Stimulated activated CD4-positive, alpha-beta T cell treated with anti-CD3 and anti-CD28 coated beads, Interleukin-12 subunit alpha, Interleukin-12 subunit beta, amount 100 ng/mL, for 24 hours (primary cell): Measurements from ENCODE around the gene PI4KA.
"Not testable (repeated sequence)": the region's sequence is repeated elsewhere in the genome, so short reads cannot be mapped to it uniquely, and the experiment has no call there.

Experiments
- DNase-seq, 2 experiments: peaks; one replicate each; pipeline ENCODE4 v3.0.0-alpha.2; 2020; ENCODE audit warnings: low read depth in 2 of 2

PI4KA gene

DNA sequence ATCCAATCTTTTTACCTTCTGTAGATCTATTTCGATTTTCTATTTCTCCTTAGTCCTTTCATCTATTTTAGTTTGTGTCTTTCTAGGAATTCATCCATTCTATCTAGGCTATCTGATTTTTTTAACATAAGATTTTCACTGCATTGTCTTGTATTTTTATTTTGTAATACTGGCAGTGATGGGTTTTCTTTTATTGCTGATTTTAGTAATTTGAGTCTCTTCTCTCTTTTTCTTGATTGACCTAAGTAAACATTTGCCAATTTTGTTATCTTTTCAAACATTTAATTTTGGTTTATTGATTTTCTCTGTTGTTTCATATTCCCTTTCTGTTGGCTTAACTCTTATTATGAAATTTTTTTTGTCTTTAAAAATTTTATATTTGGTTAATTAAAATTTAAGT, 192.1 kb downstream of the PI4KA start:
- no peak for DNase-seq

DNA sequence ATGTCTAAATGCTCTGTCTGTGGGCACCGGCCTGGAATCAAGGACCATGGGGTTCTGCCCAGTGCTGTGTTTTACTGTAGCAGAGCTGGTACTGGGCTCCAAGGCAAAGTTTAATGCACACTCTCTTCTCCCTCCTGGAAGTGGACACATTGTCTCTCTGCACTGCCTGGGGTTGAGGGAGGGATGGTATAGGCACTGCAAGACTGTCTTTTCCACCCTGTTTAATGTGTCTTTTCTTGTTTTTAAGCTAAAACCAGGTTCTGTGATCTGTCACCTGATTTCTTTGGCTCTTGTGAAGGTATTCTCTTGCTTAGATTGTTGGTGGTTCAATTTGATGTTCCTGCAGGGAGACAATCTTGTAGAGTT, 194.0 kb downstream of the PI4KA start:
- no peak for DNase-seq

DNA sequence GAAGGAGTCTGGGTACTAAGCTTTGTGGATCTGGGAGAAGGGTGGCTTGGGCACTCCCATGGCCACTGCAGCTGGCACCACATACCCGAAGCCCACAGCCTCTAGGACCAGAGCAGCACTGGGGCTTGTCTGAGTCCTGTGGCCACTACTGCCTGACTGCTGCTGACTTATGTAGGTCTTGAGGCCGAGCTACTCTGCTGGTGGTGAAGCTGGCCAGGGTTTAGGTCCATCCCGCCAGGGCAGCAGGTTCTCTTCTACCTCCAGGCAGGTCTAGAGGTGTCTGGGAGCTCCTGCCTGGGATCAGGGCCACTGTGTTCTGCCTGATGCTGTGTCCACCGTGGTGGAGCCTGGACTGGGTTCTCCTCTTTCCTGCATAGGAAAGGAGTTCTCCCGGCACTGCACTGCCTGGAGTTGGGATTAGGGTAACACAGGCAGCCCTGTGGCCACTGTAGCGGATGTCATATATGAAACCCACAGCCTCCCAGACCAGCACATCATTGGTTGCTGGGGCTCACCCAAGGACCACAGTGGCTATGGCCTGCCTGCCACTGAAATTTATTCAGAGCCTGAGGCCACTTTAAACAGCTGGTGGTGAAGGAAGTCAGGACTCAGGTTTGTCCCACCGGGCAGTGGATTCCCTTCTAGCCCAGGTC, 194.5 kb downstream of the PI4KA start:
- no peak for DNase-seq

DNA sequence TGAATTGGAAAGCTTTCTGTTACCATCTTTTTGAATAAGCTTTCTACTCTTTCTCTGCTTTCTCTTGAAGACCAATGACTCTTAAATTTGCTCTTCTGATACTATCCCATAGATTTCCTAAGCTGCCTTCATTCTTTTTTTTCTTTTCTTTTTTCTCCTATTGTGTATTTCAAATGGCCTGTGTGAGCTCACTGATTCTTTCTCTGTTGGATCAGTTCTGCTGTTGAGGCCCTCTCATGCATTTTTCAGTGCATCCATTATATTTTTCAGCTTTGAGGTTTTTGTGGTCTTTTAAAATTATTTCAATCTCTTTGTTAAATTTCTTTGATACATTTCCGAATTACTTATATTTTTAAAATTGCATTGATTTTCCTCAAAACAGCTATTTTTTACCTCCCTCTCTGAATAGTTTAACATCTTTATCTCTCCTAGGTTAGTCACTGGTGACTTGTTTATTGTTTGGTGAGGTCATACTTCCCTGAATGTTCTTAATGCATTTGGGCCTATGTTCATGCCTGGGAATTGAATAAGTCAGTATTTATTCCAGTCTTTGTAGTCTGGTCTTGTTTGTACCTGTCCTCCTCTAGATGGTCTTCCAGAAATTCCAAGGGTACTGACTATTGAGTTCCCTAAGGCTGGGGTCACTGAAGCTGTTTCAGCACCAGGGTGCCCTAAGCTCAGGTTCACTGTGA, 195.3 kb downstream of the PI4KA start:
- DNase-seq: no peak

DNA sequence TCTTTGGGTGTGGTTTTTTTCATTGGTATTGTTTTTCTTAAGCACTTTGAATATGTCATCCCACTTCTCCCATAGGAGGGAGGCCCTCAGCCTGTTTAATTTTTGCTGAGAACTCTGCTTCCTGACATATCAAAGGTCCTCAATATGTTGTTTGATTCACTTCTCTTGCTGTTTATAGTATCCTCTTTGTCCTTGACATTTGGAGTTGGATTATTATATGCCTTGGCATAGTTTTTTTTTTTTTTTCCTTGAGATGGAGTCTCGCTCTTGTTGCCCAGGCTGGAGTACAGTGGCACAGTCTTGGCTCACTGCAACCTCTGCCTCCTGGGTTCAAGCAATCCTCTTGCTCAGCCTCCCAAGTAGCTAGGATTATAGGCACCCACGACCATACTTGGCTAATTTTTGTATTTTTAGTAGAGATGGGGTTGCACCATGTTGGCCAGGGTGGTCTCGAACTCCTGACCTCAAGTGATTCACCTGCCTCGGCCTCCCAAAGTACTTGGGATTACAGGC, 196.0 kb downstream of the PI4KA start:
- DNase-seq: not testable (repeated sequence)

DNA sequence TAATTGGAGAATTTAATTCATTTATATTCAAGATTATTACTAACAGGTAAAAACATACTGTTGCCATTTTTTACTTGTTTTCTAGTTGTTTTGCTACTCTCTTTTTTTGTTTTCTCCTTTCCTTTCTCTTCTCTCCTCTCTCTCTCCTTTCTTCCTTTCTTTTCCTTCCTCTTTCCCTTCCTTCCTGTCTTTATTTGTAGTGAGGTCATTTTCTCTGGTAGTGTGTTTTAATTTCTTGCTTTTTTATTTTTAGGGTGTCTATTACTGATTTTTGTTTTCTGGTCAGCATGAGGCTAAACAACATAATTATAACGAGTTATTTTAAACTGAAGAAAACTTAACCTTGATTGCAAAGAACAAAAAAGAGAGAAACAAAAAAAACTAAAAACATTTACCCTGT, 197.1 kb downstream of the PI4KA start:
- DNase-seq: no peak

DNA sequence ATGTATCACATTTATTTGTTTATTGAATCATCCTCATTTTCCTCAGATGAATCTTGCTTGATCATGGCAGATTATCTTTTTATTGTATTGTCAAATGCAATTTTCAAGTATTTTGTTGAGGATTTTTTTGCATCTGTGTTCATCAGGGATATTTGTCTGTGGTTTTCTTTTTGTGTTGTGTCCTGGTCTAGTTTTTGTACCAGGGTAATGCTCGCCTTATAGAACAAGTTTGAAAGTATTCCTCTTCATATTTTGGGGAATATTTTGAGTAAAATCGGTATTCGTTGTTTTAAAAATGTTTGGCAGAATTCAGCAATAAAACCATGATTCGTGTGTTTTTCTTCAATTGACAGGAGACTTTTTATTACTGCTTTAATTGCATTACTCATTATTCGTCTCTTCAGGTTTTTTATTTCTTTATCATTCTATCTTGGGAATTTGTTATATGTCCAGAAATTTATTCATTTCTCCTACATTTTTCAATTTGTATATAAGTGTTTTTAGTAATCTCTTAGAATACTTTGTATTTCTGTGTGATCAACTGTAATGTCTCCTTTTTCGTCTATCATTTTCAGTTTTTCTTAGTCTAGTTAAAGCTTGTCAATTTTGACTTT, 198.1 kb downstream of the PI4KA start:
- no peak for DNase-seq

DNA sequence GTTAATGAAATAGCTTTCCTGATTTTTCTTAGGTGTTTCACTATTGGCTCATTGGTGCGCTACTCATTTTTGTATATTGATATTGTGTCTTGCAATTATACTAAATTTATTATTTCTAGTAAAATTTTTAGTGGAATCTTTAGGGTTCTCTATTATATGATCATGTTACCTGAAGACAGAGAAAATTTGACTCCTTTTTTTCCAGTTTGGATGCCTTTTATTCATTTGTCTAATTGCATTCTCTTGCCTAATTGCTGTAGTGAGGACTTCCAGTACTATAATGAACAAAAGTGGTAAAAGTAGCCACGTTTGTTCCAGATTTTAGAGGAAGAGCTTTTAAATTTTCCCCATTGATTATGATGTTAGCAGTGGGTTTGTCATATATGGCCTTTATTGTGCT, 198.7 kb downstream of the PI4KA start:
- DNase-seq: no peak

DNA sequence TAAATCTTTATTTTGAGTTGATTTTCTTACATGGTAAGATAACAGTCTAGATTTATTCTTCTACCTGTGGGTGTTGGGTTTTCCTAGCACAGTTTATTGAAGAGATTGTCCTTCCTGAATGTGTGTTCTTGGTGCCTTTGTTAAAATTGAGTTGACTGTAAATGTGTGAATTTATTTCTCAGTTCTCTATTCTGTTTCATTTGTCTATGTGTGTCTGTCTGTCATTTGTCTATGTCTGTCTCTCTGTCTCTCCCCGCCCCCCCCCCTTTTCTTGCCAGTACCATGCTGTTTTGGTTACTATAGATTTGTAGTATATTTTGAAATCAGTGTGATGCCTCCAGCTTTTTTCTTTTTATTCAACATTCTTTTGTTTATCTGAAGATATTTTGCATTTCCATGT, 199.4 kb downstream of the PI4KA start:
- DNase-seq: no peak

DNA sequence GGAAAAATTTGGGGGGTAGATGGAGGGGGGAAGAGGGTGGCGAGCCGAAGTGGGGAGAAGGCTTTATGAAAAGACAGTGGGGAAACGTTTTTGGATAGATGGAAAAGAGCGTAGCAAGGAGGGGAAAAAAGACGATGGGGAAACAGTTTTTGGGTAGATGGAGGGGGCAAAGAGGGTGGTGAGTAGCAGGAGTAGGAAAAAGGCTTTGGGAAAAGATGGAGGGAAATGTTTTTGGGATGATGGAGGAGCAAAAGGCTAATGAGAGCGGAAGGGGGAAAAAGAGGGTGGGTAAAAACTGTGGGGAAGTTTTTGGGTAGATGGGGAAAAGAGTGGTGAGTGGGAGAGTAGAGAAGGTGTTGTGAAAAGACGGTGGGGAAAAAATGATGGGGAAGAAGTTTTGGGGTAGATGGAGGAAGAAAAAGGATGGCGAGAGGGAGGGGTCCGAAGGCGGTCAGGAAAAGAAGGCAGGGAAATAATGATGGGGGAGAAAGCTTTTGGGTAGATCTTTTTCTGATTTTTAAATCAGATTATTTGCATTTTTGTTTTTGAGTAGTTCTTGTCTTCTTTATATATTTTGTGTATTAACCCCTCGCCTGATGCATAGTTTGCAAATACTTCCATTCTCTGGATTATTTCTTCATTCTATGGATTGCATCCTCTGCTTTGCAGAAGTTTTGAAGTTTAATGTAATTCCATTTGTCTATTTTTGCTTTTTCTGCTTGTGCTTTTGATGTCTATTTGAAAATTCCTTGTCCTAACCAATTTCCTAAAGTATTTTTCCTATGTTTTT, 200.0 kb downstream of the PI4KA start:
- DNase-seq: no peak

DNA sequence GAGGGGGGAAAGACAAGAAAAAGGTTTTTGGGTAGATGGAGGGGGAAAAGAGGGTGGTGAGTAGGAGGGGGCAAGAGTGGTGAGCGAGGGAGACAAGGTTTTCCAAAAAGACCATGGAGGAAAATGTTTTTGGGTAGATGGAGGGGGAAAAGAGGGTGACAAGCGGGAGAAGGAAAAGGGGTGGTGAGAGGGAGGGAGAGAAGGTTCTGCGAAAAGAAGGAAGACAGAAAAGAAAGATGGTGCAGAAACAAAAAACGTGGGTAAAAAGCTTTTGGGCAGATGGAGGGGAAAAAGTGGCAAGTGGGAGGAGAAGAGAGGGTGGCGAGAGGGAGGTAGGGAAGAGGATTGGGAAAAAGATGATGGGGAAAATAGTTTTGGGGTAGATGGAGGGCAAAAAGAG, 200.6 kb downstream of the PI4KA start:
- no peak for DNase-seq
